Measurements from ENCODE around the gene DBNDD1. TPM values are rescaled to one million over a fixed set of nuclear protein-coding genes. Genes with fewer than 3 reads are reported as not detected.

DBNDD1 gene
- total RNA-seq, 1 experiment from 2014 or later = 32.4 TPM

- H3K9me2 ChIP-seq (ENCODE audit: insufficient read depth) = no peaks in the 10 kb centered on the region
- ChIA-PET POLR2A (ENCODE audit: unreplicated experiment) (interaction anchor here (0.7 kb wide), 1 partner anchor 463 kb away, joined by 8 read pairs; no protein-coding TSS in a partner anchor), CTCF (no interaction called here)
- H3K4me3 ChIP-seq = no peak overlapping the region
- no peak for DNase-seq
- no peaks in the 10 kb centered on the region for H3K9me3 ChIP-seq (ENCODE audit: insufficient read depth, low read depth)
- no TSS peak for BruUV-seq (replicated peaks)
- H3K4me2 ChIP-seq = no peak overlapping the region
- no peak overlapping the region for H2AFZ ChIP-seq
- H4K20me1 ChIP-seq (ENCODE audit: insufficient read depth) = no peaks in the 10 kb centered on the region; the same call in 1 of the 2 replicates
- no peaks in the 10 kb centered on the region for H3K27me3 ChIP-seq (ENCODE audit: insufficient read depth, low read depth)
- no peaks in the 10 kb centered on the region for H3K79me2 ChIP-seq (ENCODE audit: low read depth)
- H3K27ac ChIP-seq = no peak overlapping the region
- intact Hi-C loops (cut with micrococcal nuclease; ENCODE audit: unreplicated experiment) = no loop called here
- H3F3A ChIP-seq (ENCODE audit: insufficient read depth, low read depth) = no peaks in the 10 kb centered on the region
- H3K4me1 ChIP-seq (replicated peaks; ENCODE audit: insufficient read depth) = no peaks in the 10 kb centered on the region
- TF ChIP-seq EZH2 (IDR thresholded peaks at IDR 0.05; ENCODE audit: low read depth) (no peak), CTCF (conservative IDR thresholded peaks at IDR 0.05) (no peak)
- H3K36me3 ChIP-seq (ENCODE audit: low read depth) = no peaks in the 10 kb centered on the region
These were observed 61.2 kb downstream of the DBNDD1 start for GRCh38 chr16:89958068-89958467.

DNA sequence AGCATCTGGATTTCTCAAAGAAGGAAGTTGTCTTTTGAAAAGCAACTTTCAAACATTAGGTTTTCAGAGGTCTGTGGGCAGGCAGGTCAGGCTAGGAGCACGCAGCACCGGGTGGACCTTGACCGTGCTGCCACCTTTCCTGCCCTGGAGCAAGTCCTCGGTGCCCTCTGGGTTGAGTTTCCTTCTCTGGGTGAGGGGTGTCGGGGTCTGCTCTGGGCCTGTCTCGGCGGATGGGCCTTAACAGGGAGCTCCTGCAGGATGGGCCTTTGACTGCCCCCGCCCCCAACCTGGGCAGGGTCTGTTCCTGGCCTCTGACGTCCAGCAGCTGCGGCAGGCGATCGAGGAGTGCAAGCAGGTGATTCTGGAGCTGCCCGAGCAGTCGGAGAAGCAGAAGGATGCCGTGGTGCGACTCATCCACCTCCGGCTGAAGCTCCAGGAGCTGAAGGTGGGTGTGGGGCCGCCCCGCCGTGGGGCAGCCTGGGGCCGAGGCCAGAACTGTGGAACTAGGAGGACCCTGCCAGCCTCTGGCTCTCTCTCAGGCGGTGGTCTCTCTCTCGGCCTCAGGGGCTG is 62.0 kb downstream of the DBNDD1 start:
- CTCF ChIA-PET = no interaction called here
- H3F3A ChIP-seq (ENCODE audit: insufficient read depth, low read depth) = no peaks in the 10 kb centered on the region
- no peak overlapping the region for H3K4me2 ChIP-seq
- no peak overlapping the region for H2AFZ ChIP-seq
- H3K79me2 ChIP-seq (ENCODE audit: low read depth) = no peaks in the 10 kb centered on the region
- H3K4me1 ChIP-seq (replicated peaks; ENCODE audit: insufficient read depth) = no peaks in the 10 kb centered on the region
- intact Hi-C loops (cut with micrococcal nuclease; ENCODE audit: unreplicated experiment) = no loop called here
- H3K27me3 ChIP-seq (ENCODE audit: insufficient read depth, low read depth) = no peaks in the 10 kb centered on the region
- no peaks in the 10 kb centered on the region for H3K36me3 ChIP-seq (ENCODE audit: low read depth)
- H3K27ac ChIP-seq = no peak overlapping the region
- no peaks in the 10 kb centered on the region; the same call in 1 of the 2 replicates for H4K20me1 ChIP-seq (ENCODE audit: insufficient read depth)
- H3K4me3 ChIP-seq = no peak overlapping the region
- TF ChIP-seq CTCF (conservative IDR thresholded peaks at IDR 0.05) = no peak
- TF ChIP-seq EZH2 (IDR thresholded peaks at IDR 0.05; ENCODE audit: low read depth) = no peak
- BruUV-seq (replicated peaks) = no TSS peak
- no peak for DNase-seq
- POLR2A ChIA-PET (ENCODE audit: unreplicated experiment) = no interaction called here
- H3K9me2 ChIP-seq (ENCODE audit: insufficient read depth) = no peaks in the 10 kb centered on the region
- H3K9me3 ChIP-seq (ENCODE audit: insufficient read depth, low read depth) = no peaks in the 10 kb centered on the region

DNA sequence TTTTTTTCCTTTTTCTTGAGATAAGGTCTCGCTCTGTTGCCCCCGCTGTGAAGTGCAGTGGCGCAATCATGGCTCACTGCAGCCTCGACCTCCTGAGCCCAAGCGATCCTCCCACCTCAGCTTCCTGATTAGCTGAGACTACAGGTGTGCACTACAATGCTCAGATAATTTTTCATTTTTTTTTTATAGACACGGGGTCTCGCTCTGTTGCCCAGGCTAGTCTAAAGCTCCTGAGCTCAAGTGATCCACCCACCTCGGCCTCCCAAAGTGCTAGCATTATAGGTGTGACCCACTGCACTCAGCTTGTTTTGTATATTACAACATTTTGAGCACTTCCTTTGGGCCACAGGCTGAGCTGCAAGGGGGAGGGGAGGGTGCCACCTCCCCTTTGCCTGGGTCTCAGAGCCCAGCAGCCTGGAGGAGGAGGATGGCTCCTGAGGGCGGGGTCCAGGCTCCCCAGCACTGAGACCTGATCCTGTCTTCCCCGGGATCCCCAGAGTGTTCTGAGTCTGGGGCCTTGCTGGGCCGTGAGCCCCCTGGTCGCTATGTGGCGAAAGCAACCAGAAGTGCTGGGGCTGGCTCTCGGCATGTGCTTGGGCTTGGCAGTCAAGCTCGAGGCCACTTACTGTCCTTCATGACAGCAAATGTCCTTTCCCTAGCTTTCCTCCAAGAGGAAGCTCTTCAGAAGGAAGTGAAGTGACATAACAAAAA is 62.6 kb downstream of the DBNDD1 start:
- H3K27me3 ChIP-seq (ENCODE audit: insufficient read depth, low read depth) = no peaks in the 10 kb centered on the region
- H3K79me2 ChIP-seq (ENCODE audit: low read depth) = no peaks in the 10 kb centered on the region
- no peaks in the 10 kb centered on the region; the same call in 1 of the 2 replicates for H4K20me1 ChIP-seq (ENCODE audit: insufficient read depth)
- ChIA-PET POLR2A (ENCODE audit: unreplicated experiment) (no interaction called here), CTCF (no interaction called here)
- H3K9me3 ChIP-seq (ENCODE audit: insufficient read depth, low read depth) = no peaks in the 10 kb centered on the region
- no peaks in the 10 kb centered on the region for H3K9me2 ChIP-seq (ENCODE audit: insufficient read depth)
- H3K4me1 ChIP-seq (replicated peaks; ENCODE audit: insufficient read depth) = no peaks in the 10 kb centered on the region
- no peak overlapping the region for H3K4me3 ChIP-seq
- H3F3A ChIP-seq (ENCODE audit: insufficient read depth, low read depth) = no peaks in the 10 kb centered on the region
- H3K4me2 ChIP-seq = no peak overlapping the region
- H3K27ac ChIP-seq = no peak overlapping the region
- H2AFZ ChIP-seq = no peak overlapping the region
- intact Hi-C loops (cut with micrococcal nuclease; ENCODE audit: unreplicated experiment) = no loop called here
- no TSS peak for BruUV-seq (replicated peaks)
- no peak for TF ChIP-seq EZH2 (IDR thresholded peaks at IDR 0.05; ENCODE audit: low read depth)
- TF ChIP-seq CTCF (conservative IDR thresholded peaks at IDR 0.05) = no peak
- no peaks in the 10 kb centered on the region for H3K36me3 ChIP-seq (ENCODE audit: low read depth)
- no peak for DNase-seq
